ENCODE data around the gene RANBP3. TPM values are rescaled to one million over a fixed set of nuclear protein-coding genes. Genes with fewer than 3 reads are reported as not detected.

Gene RANBP3
- total RNA-seq, 3 donors from 2014 or later (not counting 1 experiment from before 2014, with no cell fraction given): 73.9 to 95.2 (median 89.7) TPM

DNA sequence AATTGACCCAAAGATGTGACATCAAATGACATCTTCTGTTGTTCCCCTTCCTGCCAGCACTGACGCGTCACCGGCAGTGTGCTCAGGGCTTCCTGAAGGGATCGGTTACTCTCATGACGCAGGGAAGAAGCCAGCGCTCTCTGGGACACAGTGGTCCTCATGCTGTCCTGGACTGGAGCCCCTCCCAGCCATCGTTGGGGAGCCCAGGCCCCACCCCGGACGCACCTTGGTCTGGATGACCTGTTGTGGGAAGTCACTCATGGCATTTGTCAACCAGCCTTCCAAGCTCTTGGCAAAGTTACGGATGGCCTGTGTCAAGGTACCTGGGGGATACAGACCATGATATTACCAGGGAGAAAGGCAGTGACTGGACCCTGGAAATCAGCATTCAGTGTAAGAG, 26.0 kb upstream of the RANBP3 start:
- 85% methylated on average over 10 of the region's 10 CpGs for WGBS (ENCODE audit: insufficient coverage)
- no peak for DNase-seq
- Histone ChIP-seq H3K4me3 (ENCODE audit: low read length) (no peak overlapping the region), H3K27ac (ENCODE audit: low read length) (no peak overlapping the region), H3K36me3 (ENCODE audit: control insufficient read depth, insufficient read depth, low read length) (no peaks in the 10 kb centered on the region), H3K4me1 (ENCODE audit: control insufficient read depth, insufficient read depth, low read length) (no peaks in the 10 kb centered on the region), H3K9me3 (ENCODE audit: control insufficient read depth, insufficient read depth, low read length) (no peaks in the 10 kb centered on the region), H3K27me3 (ENCODE audit: control insufficient read depth, insufficient read depth, low read length) (no peaks in the 10 kb centered on the region)
- H3K4me3 Mint-ChIP-seq: no peak overlapping the region
- H3K27ac Mint-ChIP-seq: no peak overlapping the region
- no peak for ATAC-seq
- intact Hi-C loops (cut with micrococcal nuclease): no loop called here
- no peaks in the 10 kb centered on the region for H3K9me3 Mint-ChIP-seq
- TF ChIP-seq, protein P1, sequence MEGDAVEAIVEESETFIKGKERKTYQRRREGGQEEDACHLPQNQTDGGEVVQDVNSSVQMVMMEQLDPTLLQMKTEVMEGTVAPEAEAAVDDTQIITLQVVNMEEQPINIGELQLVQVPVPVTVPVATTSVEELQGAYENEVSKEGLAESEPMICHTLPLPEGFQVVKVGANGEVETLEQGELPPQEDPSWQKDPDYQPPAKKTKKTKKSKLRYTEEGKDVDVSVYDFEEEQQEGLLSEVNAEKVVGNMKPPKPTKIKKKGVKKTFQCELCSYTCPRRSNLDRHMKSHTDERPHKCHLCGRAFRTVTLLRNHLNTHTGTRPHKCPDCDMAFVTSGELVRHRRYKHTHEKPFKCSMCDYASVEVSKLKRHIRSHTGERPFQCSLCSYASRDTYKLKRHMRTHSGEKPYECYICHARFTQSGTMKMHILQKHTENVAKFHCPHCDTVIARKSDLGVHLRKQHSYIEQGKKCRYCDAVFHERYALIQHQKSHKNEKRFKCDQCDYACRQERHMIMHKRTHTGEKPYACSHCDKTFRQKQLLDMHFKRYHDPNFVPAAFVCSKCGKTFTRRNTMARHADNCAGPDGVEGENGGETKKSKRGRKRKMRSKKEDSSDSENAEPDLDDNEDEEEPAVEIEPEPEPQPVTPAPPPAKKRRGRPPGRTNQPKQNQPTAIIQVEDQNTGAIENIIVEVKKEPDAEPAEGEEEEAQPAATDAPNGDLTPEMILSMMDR (IDR thresholded peaks at IDR 0.05): no peak
- peaks cover 0 to 5% of the 10 kb centered on the region in 2 donors for H3K4me1 Mint-ChIP-seq
- no peaks in the 10 kb centered on the region for H3K36me3 Mint-ChIP-seq
- H3K27me3 Mint-ChIP-seq (ENCODE audit: low read depth in 2 of 2): no peaks in the 10 kb centered on the region

DNA sequence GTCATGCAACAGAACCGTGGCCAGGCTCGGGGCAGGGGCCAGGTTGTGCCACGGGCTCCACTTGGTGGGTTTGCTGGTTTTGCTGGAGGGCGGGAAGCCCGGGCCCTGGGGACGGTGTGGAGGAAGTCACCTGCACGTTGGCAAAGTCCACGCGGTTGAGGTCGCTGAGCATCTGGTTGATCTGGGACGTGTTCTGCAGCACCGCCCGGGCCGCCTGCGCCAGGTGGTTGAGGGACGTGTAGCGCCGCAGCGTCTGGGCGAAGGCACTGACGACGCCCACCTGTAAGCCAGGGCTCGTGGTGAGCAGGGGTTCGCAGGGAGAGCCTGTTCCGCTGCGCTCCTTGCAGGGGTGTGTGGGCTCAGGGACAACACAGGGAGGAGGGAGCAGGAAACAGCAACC, 24.7 kb upstream of the RANBP3 start:
- WGBS (ENCODE audit: insufficient coverage): 93% methylated on average over 26 of the region's 26 CpGs
- no peak overlapping the region for H3K4me3 ChIP-seq (ENCODE audit: low read length)
- Mint-ChIP-seq H3K36me3 (no peaks in the 10 kb centered on the region), H3K27me3 (ENCODE audit: low read depth in 2 of 2) (no peaks in the 10 kb centered on the region), H3K4me3 (no peak overlapping the region), H3K9me3 (no peaks in the 10 kb centered on the region), H3K27ac (no peak overlapping the region), H3K4me1 (peaks cover 0 to 4% of the 10 kb centered on the region in 2 donors)
- TF ChIP-seq, protein P1 (IDR thresholded peaks at IDR 0.05): no peak
- intact Hi-C loops (cut with micrococcal nuclease): no loop called here
- H3K27me3 ChIP-seq (ENCODE audit: control insufficient read depth, insufficient read depth, low read length): no peaks in the 10 kb centered on the region
- no peaks in the 10 kb centered on the region for H3K9me3 ChIP-seq (ENCODE audit: control insufficient read depth, insufficient read depth, low read length)
- no peak for DNase-seq
- no peak overlapping the region for H3K27ac ChIP-seq (ENCODE audit: low read length)
- H3K36me3 ChIP-seq (ENCODE audit: control insufficient read depth, insufficient read depth, low read length): no peaks in the 10 kb centered on the region
- ATAC-seq: no peak
- no peaks in the 10 kb centered on the region for H3K4me1 ChIP-seq (ENCODE audit: control insufficient read depth, insufficient read depth, low read length)

DNA sequence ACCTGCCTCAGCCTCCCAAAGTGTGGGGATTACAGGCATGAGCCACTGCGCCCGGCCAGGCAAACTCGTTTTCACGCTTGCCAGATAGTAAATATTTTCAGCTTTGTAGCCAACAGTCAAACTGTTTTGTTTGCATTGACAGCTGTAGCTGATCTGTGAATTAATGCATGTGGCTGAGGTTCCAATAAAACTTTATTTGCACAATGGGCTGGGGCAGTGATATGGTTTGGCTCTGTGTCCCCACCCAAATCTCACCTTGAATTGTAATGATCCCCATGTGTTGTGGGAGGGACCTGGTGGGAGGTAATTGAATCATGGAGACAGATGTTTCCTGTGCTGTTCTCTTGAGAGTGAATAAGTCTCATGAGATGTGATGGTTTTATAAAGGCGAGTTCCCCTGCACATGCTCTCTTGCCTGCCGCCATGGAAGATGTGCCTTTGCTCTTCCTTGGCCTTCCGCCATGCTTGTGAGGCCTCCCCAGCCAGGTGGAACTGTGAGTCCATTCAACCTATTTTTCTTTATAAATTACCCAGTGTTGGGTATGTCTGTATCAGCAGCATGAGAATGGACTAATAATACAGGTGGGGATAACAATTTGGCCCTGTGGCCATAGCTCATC, 22.4 kb upstream of the RANBP3 start:
- H3K4me3 ChIP-seq (ENCODE audit: low read length): no peak overlapping the region
- Mint-ChIP-seq H3K9me3 (no peaks in the 10 kb centered on the region), H3K4me1 (no peaks in the 10 kb centered on the region), H3K27ac (no peak overlapping the region), H3K4me3 (no peak overlapping the region), H3K36me3 (no peaks in the 10 kb centered on the region), H3K27me3 (ENCODE audit: low read depth in 2 of 2) (no peaks in the 10 kb centered on the region)
- WGBS (ENCODE audit: insufficient coverage): 95% methylated on average over 6 of the region's 7 CpGs
- TF ChIP-seq, protein P1 (IDR thresholded peaks at IDR 0.05): no peak
- H3K36me3 ChIP-seq (ENCODE audit: control insufficient read depth, insufficient read depth, low read length): no peaks in the 10 kb centered on the region
- H3K4me1 ChIP-seq (ENCODE audit: control insufficient read depth, insufficient read depth, low read length): no peaks in the 10 kb centered on the region
- no peak overlapping the region for H3K27ac ChIP-seq (ENCODE audit: low read length)
- intact Hi-C loops (cut with micrococcal nuclease): no loop called here
- DNase-seq (no peak), ATAC-seq (no peak)
- H3K27me3 ChIP-seq (ENCODE audit: control insufficient read depth, insufficient read depth, low read length): no peaks in the 10 kb centered on the region
- no peaks in the 10 kb centered on the region for H3K9me3 ChIP-seq (ENCODE audit: control insufficient read depth, insufficient read depth, low read length)

DNA sequence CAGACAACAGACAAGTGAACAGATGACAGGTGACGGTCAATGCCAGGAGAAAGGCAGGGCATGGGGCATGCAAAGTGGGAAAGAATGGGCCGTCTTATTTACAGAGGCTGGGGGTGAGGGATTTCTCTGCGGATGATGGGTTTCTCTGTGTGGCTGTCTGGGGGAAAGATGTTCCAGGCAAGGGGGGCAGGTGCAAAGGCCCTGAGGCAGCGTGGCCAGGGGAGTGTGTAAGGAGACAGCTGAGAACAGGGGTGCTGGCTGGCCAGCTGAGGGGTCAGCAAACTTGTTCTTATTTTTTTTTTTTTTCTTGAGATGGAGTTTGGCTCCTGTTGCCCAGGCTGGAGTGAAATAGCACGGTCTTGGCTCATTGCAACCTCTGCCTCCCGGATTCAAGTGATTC, 21.8 kb upstream of the RANBP3 start:
- H3K4me3 ChIP-seq (ENCODE audit: low read length): no peak overlapping the region
- DNase-seq (no peak), ATAC-seq (no peak)
- no peaks in the 10 kb centered on the region for H3K4me1 ChIP-seq (ENCODE audit: control insufficient read depth, insufficient read depth, low read length)
- no peaks in the 10 kb centered on the region for H3K36me3 ChIP-seq (ENCODE audit: control insufficient read depth, insufficient read depth, low read length)
- Mint-ChIP-seq H3K27me3 (ENCODE audit: low read depth in 2 of 2) (no peaks in the 10 kb centered on the region), H3K4me3 (no peak overlapping the region), H3K4me1 (no peaks in the 10 kb centered on the region), H3K9me3 (no peaks in the 10 kb centered on the region), H3K36me3 (no peaks in the 10 kb centered on the region), H3K27ac (no peak overlapping the region)
- H3K9me3 ChIP-seq (ENCODE audit: control insufficient read depth, insufficient read depth, low read length): no peaks in the 10 kb centered on the region
- no peaks in the 10 kb centered on the region for H3K27me3 ChIP-seq (ENCODE audit: control insufficient read depth, insufficient read depth, low read length)
- intact Hi-C loops (cut with micrococcal nuclease): no loop called here
- no peak overlapping the region for H3K27ac ChIP-seq (ENCODE audit: low read length)
- TF ChIP-seq, protein P1 (IDR thresholded peaks at IDR 0.05): no peak
- 97% methylated on average over 6 of the region's 6 CpGs for WGBS (ENCODE audit: insufficient coverage)

Data from natural killer cell (primary cell).